Activated naive CD4-positive, alpha-beta T cell treated with anti-CD3 and anti-CD28 coated beads, Interleukin-2, amount 50 U/mL, for 16 hours (primary cell): ENCODE measurements around the gene UCN.
A peak's percentile ranks its signal among the peaks of the same experiment; 100 is the strongest.
"Not testable (repeated sequence)": the region's sequence is repeated elsewhere in the genome, so short reads cannot be mapped to it uniquely, and the experiment has no call there.

Experiments used
- DNase-seq: peaks from one replicate; pipeline ENCODE4 v3.0.0-alpha.2; 2020

Gene UCN

GRCh38 chr2:27281855-27282559 lies 26.2 kb downstream of the UCN start, which contains the start of gene TRIM54:
TSS of gene TRIM54 (plus strand) at chr2:27282429. CDS start at chr2:27282732, 303 bp downstream.
- no peak for DNase-seq

GRCh38 chr2:27281442-27281841 lies 26.8 kb downstream of the UCN start:
- DNase-seq = no peak

- no peak for DNase-seq
Measured at GRCh38 chr2:27280826-27281225, 27.4 kb downstream of the UCN start.

- DNase-seq = no peak
Measured at GRCh38 chr2:27278010-27278409, 30.2 kb downstream of the UCN start.

GRCh38 chr2:27275211-27276150 lies 32.8 kb downstream of the UCN start, which contains the start of gene DNAJC5G:
TSS of gene DNAJC5G (plus strand) at chr2:27275433. CDS start at chr2:27276729, 1,296 bp downstream.
- no peak for DNase-seq

- not testable (repeated sequence) for DNase-seq
Measured at GRCh38 chr2:27272537-27273522, 35.4 kb downstream of the UCN start.

GRCh38 chr2:27271631-27272340 lies 36.5 kb downstream of the UCN start:
- DNase-seq = no peak

GRCh38 chr2:27270670-27271069 lies 37.6 kb downstream of the UCN start:
- DNase-seq = no peak

GRCh38 chr2:27270131-27270530 lies 38.1 kb downstream of the UCN start:
- no peak for DNase-seq

- DNase-seq = not testable (repeated sequence)
Measured at GRCh38 chr2:27268296-27268695, 39.9 kb downstream of the UCN start.

- no peak for DNase-seq
Measured at GRCh38 chr2:27265536-27265870, 42.7 kb downstream of the UCN start.

GRCh38 chr2:27264753-27265535 lies 43.3 kb downstream of the UCN start:
- DNase-seq = peak; percentile 67

- peak; percentile 36 for DNase-seq
Measured at GRCh38 chr2:27264253-27264752, 43.9 kb downstream of the UCN start.

- no peak for DNase-seq
Measured at GRCh38 chr2:27263287-27264252, 44.7 kb downstream of the UCN start.

GRCh38 chr2:27262379-27263286 lies 45.6 kb downstream of the UCN start, which contains the start of gene SLC30A3:
TSS of gene SLC30A3 (minus strand) at chr2:27263047. CDS start at chr2:27262906, 141 bp downstream.
- peak; percentile 71 for DNase-seq

- no peak for DNase-seq
Measured at GRCh38 chr2:27261926-27262298, 46.3 kb downstream of the UCN start.

GRCh38 chr2:27261241-27261925 lies 46.9 kb downstream of the UCN start:
- no peak for DNase-seq

- DNase-seq = no peak
Measured at GRCh38 chr2:27258051-27258450, 50.2 kb downstream of the UCN start.
